HG03460 (cell line): ENCODE results near the gene CDKAL1.
"Not testable (repeated sequence)": the region's sequence is repeated elsewhere in the genome, so short reads cannot be mapped to it uniquely, and the experiment has no call there.

Source experiments
- ATAC-seq: cut with Tn5 transposase; IDR thresholded peaks from one replicate; pipeline ENCODE4 v1.9.1; 2021; ENCODE audit not compliant: unreplicated experiment

Gene CDKAL1

GRCh38 chr6:21091411-21091810 lies 557.2 kb downstream of the CDKAL1 start:
- ATAC-seq: no peak

- not testable (repeated sequence) for ATAC-seq
Measured at GRCh38 chr6:21092231-21092772, 558.0 kb downstream of the CDKAL1 start.

- no peak for ATAC-seq
Measured at GRCh38 chr6:21095462-21095861, 561.2 kb downstream of the CDKAL1 start.

- no peak for ATAC-seq
Measured at GRCh38 chr6:21098134-21098533, 563.9 kb downstream of the CDKAL1 start.

GRCh38 chr6:21098744-21099143 lies 564.5 kb downstream of the CDKAL1 start:
- ATAC-seq: no peak

- ATAC-seq: no peak
Measured at GRCh38 chr6:21099338-21100314, 565.4 kb downstream of the CDKAL1 start.

- ATAC-seq: no peak
Measured at GRCh38 chr6:21100991-21101390, 566.7 kb downstream of the CDKAL1 start.

GRCh38 chr6:21101694-21102093 lies 567.4 kb downstream of the CDKAL1 start:
- no peak for ATAC-seq

- ATAC-seq: no peak
Measured at GRCh38 chr6:21102201-21102600, 567.9 kb downstream of the CDKAL1 start.

GRCh38 chr6:21102624-21103023 lies 568.4 kb downstream of the CDKAL1 start:
- ATAC-seq: no peak

- ATAC-seq: no peak
Measured at GRCh38 chr6:21103626-21104224, 569.5 kb downstream of the CDKAL1 start.

- ATAC-seq: no peak
Measured at GRCh38 chr6:21104288-21104687, 570.0 kb downstream of the CDKAL1 start.

- no peak for ATAC-seq
Measured at GRCh38 chr6:21107796-21108195, 573.5 kb downstream of the CDKAL1 start.

- ATAC-seq: no peak
Measured at GRCh38 chr6:21109391-21110178, 575.3 kb downstream of the CDKAL1 start.

GRCh38 chr6:21110684-21111083 lies 576.4 kb downstream of the CDKAL1 start:
- no peak for ATAC-seq

- no peak for ATAC-seq
Measured at GRCh38 chr6:21111093-21111725, 577.0 kb downstream of the CDKAL1 start.

- ATAC-seq: no peak
Measured at GRCh38 chr6:21115111-21115510, 580.9 kb downstream of the CDKAL1 start.

- ATAC-seq: no peak
Measured at GRCh38 chr6:21116736-21117135, 582.5 kb downstream of the CDKAL1 start.

- no peak for ATAC-seq
Measured at GRCh38 chr6:21118216-21118780, 584.0 kb downstream of the CDKAL1 start.

GRCh38 chr6:21121636-21122136 lies 587.4 kb downstream of the CDKAL1 start:
- ATAC-seq: no peak
